ENCODE measurements around the gene PRIM1.

DNA sequence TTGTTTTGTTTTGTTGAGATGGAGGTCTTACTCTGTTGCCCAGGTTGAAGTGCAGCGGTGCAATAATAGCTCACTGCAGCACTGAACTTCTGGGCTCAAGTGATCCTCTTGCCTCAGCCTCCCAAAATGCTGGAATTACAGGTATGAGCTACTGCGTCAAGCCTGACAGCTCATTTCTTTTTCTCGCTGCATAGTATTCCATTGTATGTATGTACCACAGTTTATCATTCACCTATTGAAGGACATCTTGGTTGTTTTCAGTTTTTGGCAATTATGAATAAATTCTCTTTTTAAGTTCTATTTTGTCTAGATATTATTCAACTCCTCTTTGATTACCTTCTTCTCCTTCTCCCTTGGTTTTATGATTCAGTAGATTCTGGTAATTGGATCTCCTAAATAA lies 24.5 kb upstream of the PRIM1 start:
- TF ChIP-seq CTCF (IDR thresholded peaks at IDR 0.05 in 8 of 11, conservative IDR thresholded peaks at IDR 0.05 in 3 of 11) (no peak), POLR2A (IDR thresholded peaks at IDR 0.05) (no peak), POLR2AphosphoS5 (IDR thresholded peaks at IDR 0.05) (no peak)

Data from spleen (tissue), 7 donors.